Measurements from ENCODE around the gene RPS4Y2.

- TF ChIP-seq CTCF (IDR thresholded peaks at IDR 0.05) (no peak), EP300 (IDR thresholded peaks at IDR 0.05; ENCODE audit: borderline replicate concordance in 1 of 2, low read depth in 1 of 2, low read length in 1 of 2) (no peak), TAF1 (IDR thresholded peaks at IDR 0.05; ENCODE audit: borderline replicate concordance, low read depth, low read length) (no peak), USF2 (IDR thresholded peaks at IDR 0.05; ENCODE audit: borderline replicate concordance, low read depth, low read length) (no peak), TCF12 (IDR thresholded peaks at IDR 0.05) (no peak), IRF3 (IDR thresholded peaks at IDR 0.05; ENCODE audit: low read depth, low read length) (no peak), POLR2AphosphoS5 (IDR thresholded peaks at IDR 0.05; ENCODE audit: low read depth, low read length) (no peak), TEAD4 (IDR thresholded peaks at IDR 0.05; ENCODE audit: borderline replicate concordance, insufficient read depth) (no peak), EZH2phosphoT487 (IDR thresholded peaks at IDR 0.05; ENCODE audit: borderline replicate concordance, low read depth) (no peak), MAX (IDR thresholded peaks at IDR 0.05; ENCODE audit: low read depth) (no peak), MXI1 (IDR thresholded peaks at IDR 0.05; ENCODE audit: low read depth, low read length) (no peak), YY1 (IDR thresholded peaks at IDR 0.05; ENCODE audit: low read depth) (no peak)
Measured at GRCh38 chrY:20714391-20714790, 41.5 kb upstream of the RPS4Y2 start.

All from SK-N-SH (cell line).